Keratinocyte (primary cell): Measurements from ENCODE around the gene LY6G6C. TPM values are rescaled to one million over a fixed set of nuclear protein-coding genes. Genes with fewer than 3 reads are reported as not detected.

Experiments used
- DNase-seq: peaks from one replicate; pipeline ENCODE4 v3.0.0-alpha.2; 2011; ENCODE audit warnings: low read depth, missing footprints, low spot score
- FAIRE-seq: peaks from 2 replicates; lab custom pipeline; 2011; peaks lifted over from hg19 to GRCh38; lab: Jason Lieb, UNC
- H2AFZ ChIP-seq: 2 replicates; pipeline ENCODE4 v1.6.0; 2012; ENCODE audit warnings: low read length, control low read depth, inconsistent platforms; ENCODE audit not compliant: control insufficient read depth
- H3K27ac ChIP-seq: 2 replicates; pipeline ENCODE4 v1.5.1; 2011; ENCODE audit warnings: low read length; ENCODE audit not compliant: control insufficient read depth, insufficient read depth
- H3K27me3 ChIP-seq: 3 replicates; pipeline ENCODE4 v1.6.0; 2011; ENCODE audit warnings: low read length; ENCODE audit not compliant: control insufficient read depth, insufficient read depth; ENCODE audit errors: extremely low read depth
- H3K36me3 ChIP-seq, 2 experiments: 2 replicates in 1 of 2; 3 replicates in 1 of 2; pipeline ENCODE4 v1.5.1; 2011; ENCODE audit warnings: low read length in 2 of 2, mild to moderate bottlenecking in 1 of 2; ENCODE audit not compliant: control insufficient read depth in 2 of 2, insufficient read depth in 2 of 2; ENCODE audit errors: extremely low read depth in 1 of 2
- H3K4me1 ChIP-seq: 3 replicates; pipeline ENCODE4 v1.5.1; 2011; ENCODE audit warnings: low read length; ENCODE audit not compliant: control insufficient read depth, insufficient read depth; ENCODE audit errors: extremely low read depth
- H3K4me2 ChIP-seq: 3 replicates; pipeline ENCODE4 v1.6.0; 2011; ENCODE audit warnings: low read depth, low read length; ENCODE audit not compliant: control insufficient read depth, insufficient read depth; ENCODE audit errors: extremely low read depth
- H3K4me3 ChIP-seq, 3 experiments: fragments of 200-600 bp in 1 of 3; sonication (generic) in 1 of 3; 2 replicates in 2 of 3; 3 replicates in 1 of 3; pipeline ENCODE4 v1.5.1; 2011 to 2016; ENCODE audit warnings: low read length in 3 of 3, mild to moderate bottlenecking in 3 of 3, control low read depth in 2 of 3, inconsistent platforms in 1 of 3, low read depth in 1 of 3, mixed read lengths in 1 of 3, mixed run types in 1 of 3, moderate library complexity in 1 of 3; ENCODE audit not compliant: control insufficient read depth in 2 of 3, insufficient read depth in 2 of 3; ENCODE audit errors: extremely low read depth in 1 of 3
- H3K79me2 ChIP-seq: 2 replicates; pipeline ENCODE4 v1.6.0; 2012; ENCODE audit warnings: low read length; ENCODE audit not compliant: control insufficient read depth, insufficient read depth
- H3K9ac ChIP-seq: 3 replicates; pipeline ENCODE4 v1.6.0; 2011; ENCODE audit warnings: low read length; ENCODE audit not compliant: control insufficient read depth, insufficient read depth; ENCODE audit errors: extremely low read depth
- H3K9me1 ChIP-seq: 3 replicates; pipeline ENCODE4 v1.6.0; 2011; ENCODE audit warnings: low read length; ENCODE audit not compliant: control insufficient read depth, insufficient read depth; ENCODE audit errors: extremely low read depth
- H3K9me3 ChIP-seq: 2 replicates; pipeline ENCODE4 v1.5.1; 2012; ENCODE audit warnings: low read depth, low read length; ENCODE audit not compliant: control insufficient read depth
- H4K20me1 ChIP-seq: 3 replicates; pipeline ENCODE4 v1.6.0; 2011; ENCODE audit warnings: low read length; ENCODE audit not compliant: control insufficient read depth, insufficient read depth; ENCODE audit errors: extremely low read depth
- CTCF ChIP-seq, 3 experiments: IDR thresholded peaks in 1 of 3; conservative IDR thresholded peaks in 1 of 3; optimal IDR thresholded peaks in 1 of 3; 2 replicates in 2 of 3; 3 replicates in 1 of 3; pipeline versions ENCODE3 to v1.5.1; 2011; ENCODE audit warnings: low read length in 3 of 3, mild to moderate bottlenecking in 3 of 3, moderate library complexity in 2 of 3, control low read depth in 1 of 3, inconsistent platforms in 1 of 3; ENCODE audit not compliant: insufficient read depth in 2 of 3; ENCODE audit errors: extremely low read depth in 1 of 3
- EZH2 ChIP-seq: IDR thresholded peaks from one replicate; pipeline ENCODE4 v1.6.1; 2012; ENCODE audit warnings: inconsistent platforms, mild to moderate bottlenecking, low read length, moderate library complexity
- dilution Hi-C: fragments of 300-500 bp; cut with MboI; formaldehyde crosslinking; loops from one replicate; pipeline ENCODE4 v1.7.0; 2020; ENCODE audit warnings: low sequenced_read_pairs; ENCODE audit not compliant: extremely low pct_ligation_motif_present
- polyA plus RNA-seq, 5 experiments: library from polyadenylated mRNA; depleted of rRNA in 3 of 5; stranded (reverse) in 3 of 5; stranded (forward) in 1 of 5; unstranded in 1 of 5; fragments of >200 nt; gene quantifications; 1 replicate in 1 of 5; 2 replicates in 3 of 5; 3 replicates in 1 of 5; pipeline versions ENCODE4 v1.2.1 to v1.2.3, GENCODE V29; 2011 to 2012; ENCODE audit warnings: missing spikeins in 2 of 5, low read depth in 1 of 5, low replicate concordance in 1 of 5

Gene LY6G6C
- polyA plus RNA-seq, 1 donor (not counting 4 experiments of a cell fraction or from before 2014, with no cell fraction given) = 2.4 TPM

- peaks cover 2% of the 10 kb centered on the region for H3K9me1 ChIP-seq
- H3K9me3 ChIP-seq = no peaks in the 10 kb centered on the region
- H3K4me1 ChIP-seq = peaks cover 5% of the 10 kb centered on the region
- no peaks in the 10 kb centered on the region for H4K20me1 ChIP-seq
- H3K36me3 ChIP-seq = peaks cover 3 to 5% of the 10 kb centered on the region in 2 experiments
- no peak for DNase-seq
- FAIRE-seq = no peak
- no peak overlapping the region for H3K27ac ChIP-seq
- H3K4me2 ChIP-seq = no peak overlapping the region
- H3K79me2 ChIP-seq = no peaks in the 10 kb centered on the region
- no peak overlapping the region for H2AFZ ChIP-seq
- TF ChIP-seq CTCF (optimal IDR thresholded peaks at IDR 0.05 in 1 of 3, IDR thresholded peaks at IDR 0.05 in 1 of 3, conservative IDR thresholded peaks at IDR 0.05 in 1 of 3; ENCODE audit: extremely low read depth in 1 of 3, insufficient read depth in 2 of 3, low read length in 3 of 3) = no peak
- no peak for TF ChIP-seq EZH2
- H3K4me3 ChIP-seq = no peak overlapping the region
- no peak overlapping the region for H3K9ac ChIP-seq
- H3K27me3 ChIP-seq = no peaks in the 10 kb centered on the region
- dilution Hi-C loops = no loop called here
Measured at GRCh38 chr6:31765559-31765909, 44.0 kb upstream of the LY6G6C start.

- dilution Hi-C loops = no loop called here
- peaks cover 6 to 13% of the 10 kb centered on the region in 2 experiments for H3K36me3 ChIP-seq
- no peaks in the 10 kb centered on the region for H3K9me3 ChIP-seq
- DNase-seq (no peak), FAIRE-seq (no peak)
- H3K9ac ChIP-seq = no peak overlapping the region
- peaks cover 5% of the 10 kb centered on the region for H3K4me1 ChIP-seq
- no peak overlapping the region for H3K4me3 ChIP-seq
- H4K20me1 ChIP-seq = no peaks in the 10 kb centered on the region
- H3K27me3 ChIP-seq = no peaks in the 10 kb centered on the region
- TF ChIP-seq EZH2 (no peak), CTCF (optimal IDR thresholded peaks at IDR 0.05 in 1 of 3, IDR thresholded peaks at IDR 0.05 in 1 of 3, conservative IDR thresholded peaks at IDR 0.05 in 1 of 3; ENCODE audit: extremely low read depth in 1 of 3, insufficient read depth in 2 of 3, low read length in 3 of 3) (no peak)
- H3K9me1 ChIP-seq = no peaks in the 10 kb centered on the region
- H2AFZ ChIP-seq = no peak overlapping the region
- H3K79me2 ChIP-seq = no peaks in the 10 kb centered on the region
- H3K27ac ChIP-seq = no peak overlapping the region
- H3K4me2 ChIP-seq = no peak overlapping the region
Measured at GRCh38 chr6:31764198-31764597, 42.7 kb upstream of the LY6G6C start.
